GM10847 (cell line): ENCODE results near the gene FAR1.

ENCODE experiments used
- POLR2A ChIP-seq: IDR thresholded peaks from 2 replicates; pipeline ENCODE4 v1.6.1; 2011; ENCODE audit not compliant: insufficient read length; ENCODE audit errors: extremely low read depth

Gene FAR1

DNA sequence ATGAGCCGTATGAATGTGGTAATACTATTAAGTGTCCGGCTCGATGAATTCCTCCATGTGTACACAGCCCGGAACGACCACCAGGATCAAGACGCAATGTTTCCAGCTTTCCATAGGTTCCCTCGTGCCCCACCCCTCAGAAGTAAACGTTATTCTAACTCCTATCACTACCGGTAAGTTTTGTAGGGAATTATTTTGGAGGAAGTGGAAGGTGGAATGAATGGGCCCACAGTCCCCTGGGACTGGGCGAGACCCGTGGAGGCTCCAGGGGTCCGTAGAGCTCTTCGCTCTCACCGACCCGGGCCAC is 720 bp upstream of the FAR1 start:
- no peak for TF ChIP-seq POLR2A

GRCh38 chr11:13668957-13669521 is 571 bp downstream of the FAR1 start:
- TF ChIP-seq POLR2A, result no peak

- no peak for TF ChIP-seq POLR2A
Measured at GRCh38 chr11:13669544-13670488, 1.3 kb downstream of the FAR1 start.

DNA sequence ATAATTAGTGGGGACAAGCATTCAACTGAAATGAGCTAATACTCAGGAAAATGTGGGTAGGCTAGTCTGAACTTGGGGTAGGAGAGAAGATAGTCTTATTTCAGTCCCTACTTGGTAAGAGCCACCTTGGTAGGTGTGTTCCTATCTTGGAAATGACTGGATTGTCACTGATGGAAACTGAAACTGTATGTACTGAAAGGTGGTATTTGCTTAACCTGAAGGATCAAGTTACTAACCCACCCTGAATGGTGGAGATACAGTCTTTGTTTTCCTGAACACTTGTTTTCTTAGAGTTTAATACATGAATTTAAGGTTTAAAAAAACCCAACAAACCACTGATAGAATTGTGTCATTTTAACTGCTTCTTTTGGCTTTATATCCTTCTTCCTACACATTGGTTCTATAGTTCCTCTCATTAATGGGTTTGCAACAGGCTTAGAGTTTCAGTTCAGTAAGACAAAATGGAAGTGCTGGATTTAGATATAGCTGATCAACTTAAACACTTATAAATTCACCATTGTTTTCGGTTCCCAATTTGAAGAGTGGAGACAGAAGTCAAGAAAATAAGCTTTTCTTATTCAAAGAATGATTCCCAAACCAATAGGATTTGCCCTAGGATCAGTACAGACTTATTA is 4.2 kb downstream of the FAR1 start:
- TF ChIP-seq POLR2A, result no peak

DNA sequence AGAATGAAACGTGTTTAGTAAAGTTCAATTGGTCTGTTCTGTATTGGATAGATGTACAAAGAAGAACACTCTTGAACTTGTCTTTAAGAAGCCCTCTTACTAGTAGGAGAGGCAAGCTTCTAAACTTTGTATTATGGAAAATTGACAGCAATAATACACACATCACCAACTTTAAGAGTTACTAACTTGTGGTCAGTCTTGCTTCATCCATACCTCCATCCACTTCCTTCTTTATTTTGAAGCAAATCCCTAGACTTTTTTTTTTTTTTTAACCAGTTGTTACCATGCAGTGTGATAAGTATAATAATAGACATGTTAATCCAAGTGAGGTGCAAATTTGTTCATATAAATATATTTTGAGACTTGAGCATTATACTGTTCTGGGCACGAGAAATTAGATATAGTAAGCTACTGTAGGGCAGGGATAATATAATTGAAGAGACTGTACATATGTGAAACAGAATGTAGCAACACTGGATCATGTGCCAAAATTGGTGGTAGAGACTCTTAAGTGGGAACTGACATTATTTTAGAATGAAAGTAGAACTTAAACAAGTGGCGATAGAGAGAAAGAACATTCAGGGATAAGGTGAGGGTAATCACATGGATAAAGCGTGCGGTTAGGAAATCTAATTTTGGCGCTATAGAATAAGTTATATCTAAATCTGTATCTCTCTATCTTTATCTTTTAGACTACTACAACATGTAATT is 6.5 kb downstream of the FAR1 start:
- TF ChIP-seq POLR2A, result no peak

DNA sequence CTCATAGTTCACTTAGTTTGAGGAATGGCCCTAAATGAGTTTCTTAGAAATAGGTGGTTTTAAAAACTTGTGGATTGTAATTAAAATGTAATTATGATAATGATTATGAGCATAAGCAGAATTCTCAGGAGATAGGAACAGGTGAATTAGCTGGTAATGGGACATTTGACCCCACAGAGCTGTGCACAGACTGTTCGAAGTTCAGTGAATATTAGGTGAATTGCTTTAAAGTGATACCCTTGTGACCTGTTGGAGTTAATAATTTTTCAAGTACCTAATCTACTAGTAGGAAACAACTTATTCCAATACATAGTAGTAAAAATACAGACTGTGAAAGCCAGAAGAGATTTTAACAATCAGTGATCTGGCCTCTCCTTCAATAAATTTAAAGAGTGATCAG is 8.1 kb downstream of the FAR1 start:
- no peak for TF ChIP-seq POLR2A

GRCh38 chr11:13679768-13680167 is 11.3 kb downstream of the FAR1 start:
- TF ChIP-seq POLR2A, result no peak

GRCh38 chr11:13680501-13681264 is 12.2 kb downstream of the FAR1 start:
- TF ChIP-seq POLR2A, result no peak

DNA sequence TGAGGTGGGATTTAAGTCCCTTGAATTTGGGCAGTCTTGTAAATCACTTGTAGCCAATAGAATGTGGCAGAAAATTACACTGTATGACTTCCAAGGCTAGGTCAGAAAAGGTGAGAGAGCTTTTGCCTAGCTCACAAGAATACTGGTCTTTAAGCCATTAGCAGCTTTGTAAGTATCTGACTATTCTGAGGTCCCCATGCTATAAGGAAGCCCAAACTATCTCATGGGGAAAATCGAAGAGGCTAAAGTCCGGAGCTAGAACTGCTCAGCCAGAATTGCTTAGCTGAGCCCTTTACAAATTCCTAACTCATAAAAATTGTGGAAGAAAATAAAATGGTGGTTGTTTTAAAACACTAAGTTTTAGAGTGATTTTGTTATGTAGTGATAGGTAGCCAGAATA is 13.0 kb downstream of the FAR1 start:
- no peak for TF ChIP-seq POLR2A

DNA sequence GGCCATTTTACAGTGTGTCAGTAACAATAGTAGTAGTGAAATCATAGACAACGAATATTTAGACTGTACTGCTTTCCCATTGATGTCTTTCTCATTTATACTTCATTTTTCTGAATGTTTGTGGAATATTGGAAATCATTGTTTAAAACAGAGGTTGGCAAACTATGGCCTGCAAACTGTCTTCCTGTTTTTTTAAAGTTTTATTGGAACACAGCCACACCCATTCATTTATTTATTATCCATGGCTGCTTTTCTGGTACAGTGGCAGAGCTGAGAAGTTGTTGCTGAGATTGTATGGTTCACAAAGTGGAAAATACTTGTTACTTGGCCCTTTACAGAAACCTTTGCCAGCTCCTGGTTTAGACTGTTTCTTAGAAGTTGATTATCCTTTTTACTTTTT is 13.7 kb downstream of the FAR1 start:
- no peak for TF ChIP-seq POLR2A

DNA sequence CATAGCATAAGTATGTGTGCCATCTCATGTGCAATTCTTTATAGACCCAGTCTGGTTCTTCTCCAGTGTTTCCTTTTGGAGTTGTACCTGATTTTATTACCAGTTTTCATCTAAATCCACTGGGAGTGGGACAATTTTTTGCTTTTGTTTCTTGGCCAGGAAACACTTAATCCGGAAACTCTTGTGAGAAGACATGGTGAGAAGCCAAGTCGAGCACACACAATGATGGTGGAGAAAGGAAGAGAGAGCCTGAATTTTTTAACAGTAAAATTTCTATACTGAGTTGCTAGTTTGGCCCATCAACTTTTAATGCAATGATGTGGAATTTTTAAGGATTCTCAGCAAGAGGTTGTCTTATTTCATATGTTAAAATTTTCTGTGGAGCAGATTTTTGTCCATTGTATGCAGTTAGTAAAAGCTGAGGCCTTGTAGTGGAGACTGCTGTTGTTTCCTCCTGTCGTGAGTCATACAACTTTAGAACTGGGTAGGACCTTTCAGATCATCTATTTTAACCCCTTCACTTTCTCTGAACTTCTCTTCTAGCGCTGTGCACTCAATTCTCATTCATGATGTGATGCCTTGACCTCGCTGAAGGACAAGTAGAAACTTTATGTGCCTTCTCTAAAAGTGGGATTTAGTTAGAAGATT is 17.1 kb downstream of the FAR1 start:
- TF ChIP-seq POLR2A, result no peak

GRCh38 chr11:13686776-13687175 is 18.3 kb downstream of the FAR1 start:
- TF ChIP-seq POLR2A, result no peak

DNA sequence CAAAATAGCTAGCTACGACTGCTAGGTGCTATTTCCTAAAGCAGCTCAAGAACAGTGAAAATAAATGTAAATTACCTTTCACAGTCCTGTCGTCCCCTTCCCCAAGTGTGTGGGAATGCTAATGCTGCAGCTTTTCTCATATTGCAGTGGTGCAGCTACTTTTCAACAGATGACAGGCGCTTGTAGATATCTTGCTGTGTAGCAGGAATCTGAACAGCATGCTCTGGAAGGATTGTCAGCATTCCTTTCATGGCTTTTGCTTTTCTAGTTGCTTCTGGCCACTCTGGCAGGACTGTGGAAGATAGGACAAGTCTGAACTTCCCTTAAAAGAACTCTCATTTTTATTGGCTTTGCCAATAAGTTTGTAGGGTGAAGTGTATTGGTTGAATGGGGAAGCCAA is 18.8 kb downstream of the FAR1 start:
- no peak for TF ChIP-seq POLR2A

DNA sequence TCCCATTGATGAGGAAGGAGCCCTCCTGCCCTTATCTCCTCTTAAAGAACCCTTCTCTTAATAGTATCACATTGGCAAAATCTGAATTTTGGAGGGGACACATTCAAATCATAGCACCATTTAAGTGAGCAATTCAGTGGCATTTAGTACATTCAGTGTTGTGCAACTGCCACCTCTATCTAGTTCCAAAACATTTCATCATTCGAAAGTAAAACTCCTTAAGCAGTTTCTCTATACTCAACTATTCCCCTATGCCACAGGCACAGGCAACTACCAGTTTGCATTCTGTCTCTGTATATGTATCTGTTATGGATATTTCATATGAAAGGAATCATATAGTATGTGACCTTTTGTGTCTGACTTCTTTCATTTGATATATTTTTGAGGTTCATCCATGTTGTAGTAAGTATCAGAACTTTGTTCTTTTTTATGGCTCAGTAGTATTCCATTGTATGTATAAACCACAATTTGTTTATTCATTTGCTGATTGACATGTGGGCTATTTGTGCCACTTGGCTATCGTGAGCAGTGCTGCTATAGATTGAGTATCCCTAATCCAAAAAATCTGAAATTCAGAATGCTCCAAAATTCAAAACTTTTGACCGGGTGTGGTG is 22.9 kb downstream of the FAR1 start:
- no peak for TF ChIP-seq POLR2A
